ACHN (cell line): ENCODE results near the gene NOL6.
"Not testable (repeated sequence)": the region's sequence is repeated elsewhere in the genome, so short reads cannot be mapped to it uniquely, and the experiment has no call there.

Source experiments
- DNase-seq: peaks from one replicate; pipeline ENCODE4 v3.0.0-alpha.2; 2015
- in situ Hi-C: cut with HindIII; loops from 2 replicates; pipeline ENCODE4 v1.10.0; 2017; ENCODE audit warnings: low sequenced_read_pairs, low pct_ligation_motif_present, low pct_unique_long_range_greater_than_20kb

The NOL6 gene

GRCh38 chr9:33438926-33439680 is 34.6 kb downstream of the NOL6 start:
- no peak for DNase-seq
- in situ Hi-C loops: no loop called here

GRCh38 chr9:33437898-33438297 is 35.8 kb downstream of the NOL6 start:
- in situ Hi-C loops: no loop called here
- no peak for DNase-seq

- in situ Hi-C loops: no loop called here
- DNase-seq: no peak
These were observed 36.5 kb downstream of the NOL6 start for GRCh38 chr9:33437205-33437604.

- no peak for DNase-seq
- in situ Hi-C loops: no loop called here
These were observed 37.3 kb downstream of the NOL6 start for GRCh38 chr9:33436445-33436844.

GRCh38 chr9:33435821-33436277 is 37.9 kb downstream of the NOL6 start:
- in situ Hi-C loops: no loop called here
- no peak for DNase-seq

- in situ Hi-C loops: no loop called here
These were observed 39.2 kb downstream of the NOL6 start for GRCh38 chr9:33434317-33435105.

GRCh38 chr9:33433871-33434270 is 39.9 kb downstream of the NOL6 start:
- DNase-seq: no peak
- in situ Hi-C loops: no loop called here

More at GRCh38 chr9:33434317-33435105, 39.2 kb downstream of the NOL6 start:
- DNase-seq: no peak

- in situ Hi-C loops: no loop called here
- DNase-seq: no peak
These were observed 42.3 kb downstream of the NOL6 start for GRCh38 chr9:33431420-33431819.

GRCh38 chr9:33430942-33431341 is 42.8 kb downstream of the NOL6 start:
- DNase-seq: no peak
- in situ Hi-C loops: no loop called here

GRCh38 chr9:33429256-33429985 is 44.3 kb downstream of the NOL6 start:
- no peak for DNase-seq
- in situ Hi-C loops: no loop called here

GRCh38 chr9:33426843-33427293 is 46.9 kb downstream of the NOL6 start:
- no peak for DNase-seq
- in situ Hi-C loops: no loop called here

- DNase-seq: no peak
- in situ Hi-C loops: no loop called here
These were observed 48.6 kb downstream of the NOL6 start for GRCh38 chr9:33425128-33425533.

- in situ Hi-C loops: not testable (repeated sequence)
These were observed 49.2 kb downstream of the NOL6 start for GRCh38 chr9:33424492-33424891.

GRCh38 chr9:33424043-33424442 is 49.7 kb downstream of the NOL6 start:
- DNase-seq, in situ Hi-C loops: not testable (repeated sequence)

More at GRCh38 chr9:33424492-33424891, 49.2 kb downstream of the NOL6 start:
- not testable (repeated sequence) for DNase-seq

GRCh38 chr9:33419708-33420303 is 53.9 kb downstream of the NOL6 start:
- in situ Hi-C loops: no loop called here

GRCh38 chr9:33418090-33418489 is 55.6 kb downstream of the NOL6 start:
- DNase-seq: no peak
- in situ Hi-C loops: no loop called here

More at GRCh38 chr9:33419708-33420303, 53.9 kb downstream of the NOL6 start:
- no peak for DNase-seq

GRCh38 chr9:33416996-33417395 is 56.7 kb downstream of the NOL6 start:
- no peak for DNase-seq
- in situ Hi-C loops: no loop called here

- peak; percentile 43 for DNase-seq
- in situ Hi-C loops: no loop called here
These were observed 58.2 kb downstream of the NOL6 start for GRCh38 chr9:33415501-33416038.
